Colonic mucosa (tissue), 4 donors: ENCODE results near the gene H3-3A. TPM values are rescaled to one million over a fixed set of nuclear protein-coding genes. Genes with fewer than 3 reads are reported as not detected.

Experiments used
- DNase-seq: peaks from one replicate; pipeline ENCODE4 v3.0.0-alpha.2; 2020
- H3K27ac ChIP-seq: fragments of 200-600 bp; one replicate; pipeline ENCODE4 v1.8.0; 2021
- H3K27me3 ChIP-seq: fragments of 200-600 bp; one replicate; pipeline ENCODE4 v1.8.0; 2021
- H3K36me3 ChIP-seq: fragments of 200-600 bp; one replicate; pipeline ENCODE4 v1.8.0; 2021
- H3K4me1 ChIP-seq: fragments of 200-600 bp; one replicate; pipeline ENCODE4 v1.8.0; 2021; ENCODE audit warnings: mild to moderate bottlenecking
- H3K4me3 ChIP-seq: fragments of 200-600 bp; one replicate; pipeline ENCODE4 v1.8.0; 2021
- H3K9ac ChIP-seq, 2 donors: one replicate each; pipeline ENCODE4 v1.7.0; 2013; ENCODE audit warnings: control low read depth in 2 of 2, low read depth in 2 of 2, low read length in 2 of 2
- H3K9me3 ChIP-seq: fragments of 200-600 bp; one replicate; pipeline ENCODE4 v1.8.0; 2021
- intact Hi-C: fragments of 100-400 bp; cut with DNase I; formaldehyde crosslinking; loops from one replicate; pipeline ENCODE4 v1.14.1; 2022
- total RNA-seq, 2 donors: library from RNA; stranded (reverse); fragmentation: NEBNext Ultra II Directional in 1 of 2; extraction: Animal tissue kit (Norgen Biotek cat#: 25700) in 1 of 2; gene quantifications; one replicate each; pipeline ENCODE4 v1.2.1, GENCODE V29; 2021
- TF ChIP-seq, protein P1 (sequence below): fragments of 200-600 bp; IDR thresholded peaks from one replicate; pipeline ENCODE4 v1.8.0; 2022; ENCODE audit warnings: antibody characterized with exemption, mild to moderate bottlenecking
- donor health status: healthy.
- donor health status: DM: no; HTN: no; CAD: no.
- donor health status: DM: no; HTN: no; CAD: no.

H3-3A gene
- total RNA-seq, 2 donors from 2014 or later, result 680 to 810 TPM

DNA sequence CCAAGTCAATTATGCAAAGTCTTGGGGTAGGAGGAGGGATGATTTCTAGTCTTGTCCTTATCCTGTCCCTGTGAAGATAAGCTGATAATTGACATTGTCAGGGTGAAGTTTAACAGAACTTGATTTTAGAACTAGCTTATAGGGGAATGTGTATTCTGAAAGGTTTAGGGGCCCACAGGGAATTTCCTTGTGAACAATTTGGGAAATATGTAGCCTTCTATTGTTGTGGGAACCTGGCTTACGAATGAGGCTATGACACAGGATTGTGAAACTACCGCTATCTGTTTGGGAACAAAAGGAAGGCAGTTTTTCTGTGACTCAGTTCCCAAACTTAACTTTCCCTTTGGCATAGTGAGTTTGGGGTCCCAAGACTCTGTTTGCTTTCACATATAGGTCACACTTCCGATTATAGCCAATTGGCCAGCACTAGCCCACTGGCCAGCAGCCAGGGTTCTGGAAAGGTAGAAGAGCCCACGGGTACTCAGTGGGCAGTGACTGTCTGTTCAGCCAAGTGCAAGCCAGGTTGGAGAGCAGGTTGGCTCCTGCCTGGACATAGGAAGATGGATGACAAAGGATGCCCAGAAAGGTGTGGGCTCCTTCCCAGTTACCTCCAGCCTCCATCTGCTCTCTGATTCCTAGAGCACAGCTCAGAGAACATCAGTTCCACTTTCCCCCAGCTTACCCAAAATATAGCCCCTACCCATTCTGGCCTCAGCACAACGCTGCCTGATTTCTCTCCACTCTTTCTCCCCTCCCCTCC is 35.5 kb downstream of the H3-3A start:
- Histone ChIP-seq H3K4me1 (peaks cover 5% of the 10 kb centered on the region), H3K9ac (no peak overlapping the region), H3K4me3 (no peak overlapping the region), H3K9me3 (no peaks in the 10 kb centered on the region), H3K27me3 (no peaks in the 10 kb centered on the region), H3K27ac (no peak overlapping the region), H3K36me3 (no peaks in the 10 kb centered on the region)
- TF ChIP-seq, protein P1, sequence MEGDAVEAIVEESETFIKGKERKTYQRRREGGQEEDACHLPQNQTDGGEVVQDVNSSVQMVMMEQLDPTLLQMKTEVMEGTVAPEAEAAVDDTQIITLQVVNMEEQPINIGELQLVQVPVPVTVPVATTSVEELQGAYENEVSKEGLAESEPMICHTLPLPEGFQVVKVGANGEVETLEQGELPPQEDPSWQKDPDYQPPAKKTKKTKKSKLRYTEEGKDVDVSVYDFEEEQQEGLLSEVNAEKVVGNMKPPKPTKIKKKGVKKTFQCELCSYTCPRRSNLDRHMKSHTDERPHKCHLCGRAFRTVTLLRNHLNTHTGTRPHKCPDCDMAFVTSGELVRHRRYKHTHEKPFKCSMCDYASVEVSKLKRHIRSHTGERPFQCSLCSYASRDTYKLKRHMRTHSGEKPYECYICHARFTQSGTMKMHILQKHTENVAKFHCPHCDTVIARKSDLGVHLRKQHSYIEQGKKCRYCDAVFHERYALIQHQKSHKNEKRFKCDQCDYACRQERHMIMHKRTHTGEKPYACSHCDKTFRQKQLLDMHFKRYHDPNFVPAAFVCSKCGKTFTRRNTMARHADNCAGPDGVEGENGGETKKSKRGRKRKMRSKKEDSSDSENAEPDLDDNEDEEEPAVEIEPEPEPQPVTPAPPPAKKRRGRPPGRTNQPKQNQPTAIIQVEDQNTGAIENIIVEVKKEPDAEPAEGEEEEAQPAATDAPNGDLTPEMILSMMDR, result no peak
- DNase-seq, result no peak
- intact Hi-C loops, result no loop called here

DNA sequence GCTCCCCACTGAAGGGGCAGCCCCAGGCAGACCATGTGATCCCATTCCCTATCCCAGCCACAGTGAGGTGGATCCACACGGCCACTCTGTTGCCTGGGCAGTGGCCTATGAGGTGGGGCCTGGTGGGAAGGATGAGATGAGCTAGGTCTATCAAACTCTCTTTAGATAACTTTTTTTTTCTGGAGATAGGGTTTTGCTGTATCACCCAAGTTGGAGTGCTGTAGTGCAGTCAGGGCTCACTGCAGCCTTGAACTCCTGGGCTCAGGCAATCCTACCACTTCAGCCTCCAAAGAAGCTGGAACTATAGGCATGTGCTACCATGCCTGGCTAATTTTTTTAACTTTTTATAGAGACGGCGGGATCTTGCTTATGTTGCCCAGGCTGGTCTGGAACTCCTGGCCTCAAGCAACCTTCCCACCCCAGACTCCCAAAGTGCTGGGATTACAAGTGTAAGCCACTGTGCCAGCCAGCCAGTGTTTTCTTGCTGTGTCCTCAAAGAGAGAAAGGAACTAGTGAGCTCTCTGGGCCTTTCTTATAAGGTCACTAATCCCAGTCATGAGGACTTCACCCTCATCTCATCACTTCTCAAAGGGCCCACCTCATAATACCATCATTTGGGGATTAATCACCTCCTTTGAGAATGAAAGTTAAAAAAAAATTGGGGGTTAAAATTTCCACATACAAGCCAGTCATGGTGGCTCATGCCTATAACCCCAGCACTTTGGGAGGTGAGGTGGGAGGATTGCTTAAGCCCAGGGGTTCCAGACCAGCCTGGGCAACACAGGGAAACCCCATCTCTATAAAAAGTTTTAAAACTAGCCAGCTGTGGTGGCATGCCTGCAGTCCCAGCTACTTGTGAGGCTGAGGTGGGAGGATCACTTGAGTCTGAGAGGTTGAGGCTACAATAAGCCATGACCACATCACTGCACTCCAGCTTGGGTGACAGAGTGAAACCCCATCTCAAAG is 36.6 kb downstream of the H3-3A start:
- TF ChIP-seq, protein P1, result no peak
- no peak overlapping the region for H3K4me3 ChIP-seq
- peaks cover 5% of the 10 kb centered on the region for H3K4me1 ChIP-seq
- H3K27ac ChIP-seq, result no peak overlapping the region
- DNase-seq, result no peak
- H3K9me3 ChIP-seq, result no peaks in the 10 kb centered on the region
- no peak overlapping the region for H3K9ac ChIP-seq
- intact Hi-C loops, result no loop called here
- no peaks in the 10 kb centered on the region for H3K36me3 ChIP-seq
- no peaks in the 10 kb centered on the region for H3K27me3 ChIP-seq

DNA sequence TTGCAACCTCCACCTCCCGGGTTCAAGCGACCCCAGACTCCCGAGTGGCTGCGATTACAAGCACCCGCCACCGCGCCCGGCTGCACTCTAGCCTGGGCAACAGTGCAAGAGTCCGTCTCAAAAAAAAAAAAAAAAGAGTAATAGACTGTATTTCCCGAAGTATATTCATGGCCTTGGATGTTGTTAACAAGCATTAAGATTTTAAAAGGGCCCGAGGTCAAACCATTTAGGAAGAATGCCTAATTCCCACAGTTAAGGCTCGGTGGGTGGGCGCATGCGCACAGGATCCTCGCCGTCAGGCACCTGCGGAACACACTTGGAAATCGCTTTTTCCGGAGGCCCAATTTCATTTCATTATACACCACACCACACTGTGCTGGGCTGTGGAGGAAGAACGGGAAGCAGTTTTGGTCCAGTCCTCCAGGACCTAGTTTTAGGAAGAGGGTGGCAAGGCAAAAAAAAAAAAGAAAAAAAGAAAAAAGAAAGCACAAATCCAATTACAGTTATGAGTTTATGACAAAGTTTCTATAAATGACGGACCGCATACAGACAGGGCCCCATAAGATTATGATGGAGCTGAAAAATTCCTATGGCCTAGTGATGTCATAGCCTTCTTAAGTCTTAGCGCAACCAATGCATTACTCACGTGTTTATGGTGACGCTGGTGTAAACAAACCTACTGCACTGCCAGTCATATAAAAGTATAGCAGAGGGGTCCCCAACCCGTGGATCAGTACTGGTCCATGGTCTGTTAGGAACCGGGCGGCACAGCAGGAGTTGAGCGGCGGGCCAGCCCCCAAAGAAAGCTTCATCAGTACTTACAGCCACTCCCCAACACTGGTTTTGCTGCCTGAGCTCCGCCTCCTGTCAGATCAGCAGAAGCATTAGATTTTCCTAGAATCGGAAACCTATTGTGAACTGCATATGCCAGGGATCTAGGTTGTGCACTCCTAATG is 38.2 kb downstream of the H3-3A start:
- Histone ChIP-seq H3K4me1 (peaks cover 5% of the 10 kb centered on the region), H3K9me3 (no peaks in the 10 kb centered on the region), H3K27ac (no peak overlapping the region), H3K27me3 (no peaks in the 10 kb centered on the region), H3K9ac (peak overlapping the region; percentile 55 to 56), H3K36me3 (no peaks in the 10 kb centered on the region), H3K4me3 (peak overlapping the region; percentile 36)
- intact Hi-C loops, result no loop called here
- peak; percentile 56 for DNase-seq
- TF ChIP-seq, protein P1, result no peak

DNA sequence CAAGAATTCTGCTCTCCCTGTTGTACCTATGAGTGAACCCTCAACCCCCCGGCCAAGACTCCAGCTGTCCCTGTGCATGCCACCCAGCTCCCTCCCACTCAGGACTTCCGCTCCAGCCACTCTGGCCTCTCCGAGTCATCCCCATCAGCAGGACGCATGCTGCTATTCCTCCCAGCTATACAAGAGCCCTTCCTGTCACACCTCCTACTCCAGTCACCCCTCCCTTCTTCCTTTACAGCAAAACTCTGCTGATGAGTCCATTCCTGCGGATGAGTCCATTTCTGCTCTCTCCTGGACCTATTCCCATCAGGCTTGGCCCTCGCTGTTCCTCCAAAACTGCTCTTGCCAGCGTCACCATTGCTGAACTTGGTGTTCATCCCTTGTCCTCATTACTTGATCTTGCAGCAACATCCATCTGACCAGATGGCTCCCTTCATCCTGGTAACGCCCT is 42.2 kb downstream of the H3-3A start:
- intact Hi-C loops, result no loop called here
- H3K27ac ChIP-seq, result no peak overlapping the region
- H3K4me1 ChIP-seq, result peaks cover 5% of the 10 kb centered on the region
- DNase-seq, result no peak
- TF ChIP-seq, protein P1, result no peak
- H3K9me3 ChIP-seq, result no peaks in the 10 kb centered on the region
- no peaks in the 10 kb centered on the region for H3K27me3 ChIP-seq
- H3K9ac ChIP-seq, result no peak overlapping the region
- no peak overlapping the region for H3K4me3 ChIP-seq
- no peaks in the 10 kb centered on the region for H3K36me3 ChIP-seq
